Stimulated activated CD4-positive, alpha-beta T cell treated with anti-CD3 and anti-CD28 coated beads, Interleukin-2, amount 100 ng/mL, for 4 hours (primary cell): ENCODE measurements around the gene HSDL1.
A peak's percentile ranks its signal among the peaks of the same experiment; 100 is the strongest.
"Not testable (repeated sequence)": the region's sequence is repeated elsewhere in the genome, so short reads cannot be mapped to it uniquely, and the experiment has no call there.

Experiments
- DNase-seq: peaks from one replicate; pipeline ENCODE4 v3.0.0-alpha.2; 2020; ENCODE audit warnings: low read depth

The HSDL1 gene

DNA sequence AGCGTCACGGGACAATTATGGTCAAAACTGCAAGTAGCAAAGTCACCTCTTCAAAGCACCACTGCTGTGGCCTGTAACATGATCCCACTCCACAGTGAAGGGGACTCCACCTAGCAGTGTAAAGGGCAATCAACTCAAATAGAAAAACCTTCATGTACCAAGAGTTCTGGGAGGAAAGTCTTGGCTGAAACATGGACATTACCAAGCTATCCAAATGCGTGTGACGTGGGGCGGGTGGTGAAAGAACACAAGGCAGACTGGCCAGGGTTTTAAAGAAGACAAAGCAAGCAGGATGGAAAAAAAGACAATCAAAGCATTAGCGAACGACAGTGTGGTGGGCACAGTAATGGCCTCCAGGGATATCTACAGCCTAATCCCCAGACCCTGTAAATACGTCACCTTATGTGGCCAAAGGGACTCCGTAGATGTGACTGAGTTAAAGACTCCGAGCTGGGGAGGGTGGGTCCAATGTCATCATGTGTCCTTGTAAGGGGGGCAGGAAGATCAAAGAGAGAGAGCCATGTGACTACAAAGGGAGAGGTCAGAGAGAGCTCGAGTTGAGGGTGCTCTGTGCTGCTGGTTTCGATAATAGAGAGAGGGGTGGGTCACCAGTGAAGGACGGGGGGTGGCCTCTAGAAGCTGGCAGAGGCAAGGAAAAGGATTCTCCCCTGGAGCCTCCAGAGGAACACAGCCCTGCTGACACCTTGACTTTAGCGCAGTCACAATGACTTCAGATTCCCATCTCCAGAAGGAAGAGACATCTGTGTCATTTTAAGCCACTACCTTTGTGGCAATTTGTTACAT lies 6.0 kb downstream of the HSDL1 start:
- no peak for DNase-seq

- no peak for DNase-seq
These were observed 6.5 kb downstream of the HSDL1 start for GRCh38 chr16:84138500-84138823.

DNA sequence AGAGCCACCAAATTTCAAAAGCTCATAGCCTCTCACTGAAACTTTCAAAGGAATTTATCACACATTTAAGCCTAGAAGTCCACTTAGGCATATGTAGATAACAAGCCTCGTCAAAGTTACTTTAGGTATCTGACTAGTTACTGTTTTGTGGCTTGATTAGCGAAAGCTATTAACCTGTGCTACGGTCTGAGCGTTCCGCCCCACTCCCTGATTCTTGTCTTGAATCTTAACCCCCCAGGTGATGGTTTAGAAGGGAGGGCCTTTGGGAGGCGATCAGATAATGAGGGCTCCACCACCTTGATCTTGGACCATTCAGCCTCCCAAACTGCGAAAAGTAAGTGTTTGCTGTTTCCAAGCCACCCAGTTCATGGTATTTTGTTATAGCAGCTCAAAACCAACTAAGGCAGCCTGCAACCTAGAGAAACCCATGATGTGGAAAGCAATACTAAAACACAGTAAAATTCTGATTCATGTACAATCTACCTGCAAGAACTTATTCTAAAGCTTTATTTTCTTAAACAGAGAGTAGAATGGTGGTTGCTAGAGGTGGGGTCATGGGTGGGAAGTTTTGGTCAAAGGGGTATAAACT lies 7.1 kb downstream of the HSDL1 start:
- no peak for DNase-seq

DNA sequence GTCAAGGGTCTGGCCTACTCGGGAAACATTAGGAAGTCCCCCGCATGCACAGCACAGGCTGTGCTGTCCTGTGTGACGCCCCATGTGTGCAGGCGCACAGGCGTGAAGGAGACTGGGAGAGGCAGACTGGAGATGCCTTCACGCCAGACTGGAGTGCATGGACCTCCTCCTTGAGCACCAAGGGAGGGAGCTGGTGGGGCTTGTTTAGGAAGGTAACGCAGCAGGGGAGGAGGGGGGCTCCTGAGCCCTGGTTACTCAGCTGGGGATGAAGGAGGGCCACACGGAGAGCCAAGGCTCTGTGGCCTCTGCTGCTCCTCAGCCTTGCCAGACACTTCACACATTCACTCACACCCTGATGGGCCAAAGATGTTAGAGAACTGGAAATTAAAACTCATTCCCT lies 7.7 kb downstream of the HSDL1 start:
- no peak for DNase-seq

- DNase-seq: no peak
These were observed 8.4 kb downstream of the HSDL1 start for GRCh38 chr16:84136331-84137125.

DNA sequence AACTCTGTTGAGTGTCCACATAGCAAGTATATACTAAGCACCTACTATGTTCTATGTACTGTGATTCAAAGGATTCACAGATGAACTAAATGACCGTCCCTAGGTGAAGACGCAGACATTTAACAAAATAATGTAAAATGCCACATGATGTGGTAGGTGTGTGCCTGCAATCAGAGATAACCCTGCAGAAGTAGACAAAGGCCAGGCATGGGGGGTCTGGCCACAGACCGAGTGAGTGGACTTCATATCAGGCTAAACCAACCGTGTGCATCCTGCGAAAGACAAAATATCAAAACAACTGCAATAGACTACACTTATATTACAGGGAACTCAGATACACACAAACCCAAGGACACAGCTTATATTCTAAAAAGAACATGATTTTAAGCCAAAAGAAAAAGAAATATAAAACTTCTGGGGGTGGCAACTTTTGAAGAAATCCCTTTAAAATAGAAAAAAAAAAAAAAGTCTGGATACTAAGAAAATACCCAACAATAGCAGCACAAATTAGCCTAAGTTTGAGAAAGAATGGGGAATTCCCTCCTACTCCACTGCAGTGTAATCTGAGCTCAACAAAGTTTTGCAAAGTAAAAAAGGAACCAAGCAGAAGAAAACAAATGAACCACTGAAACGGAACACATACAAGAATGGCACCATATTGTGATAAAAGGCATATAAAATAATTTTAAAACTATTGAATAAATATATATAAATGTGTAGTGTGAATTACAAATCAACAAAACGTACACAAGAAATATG lies 12.3 kb downstream of the HSDL1 start:
- DNase-seq: no peak

DNA sequence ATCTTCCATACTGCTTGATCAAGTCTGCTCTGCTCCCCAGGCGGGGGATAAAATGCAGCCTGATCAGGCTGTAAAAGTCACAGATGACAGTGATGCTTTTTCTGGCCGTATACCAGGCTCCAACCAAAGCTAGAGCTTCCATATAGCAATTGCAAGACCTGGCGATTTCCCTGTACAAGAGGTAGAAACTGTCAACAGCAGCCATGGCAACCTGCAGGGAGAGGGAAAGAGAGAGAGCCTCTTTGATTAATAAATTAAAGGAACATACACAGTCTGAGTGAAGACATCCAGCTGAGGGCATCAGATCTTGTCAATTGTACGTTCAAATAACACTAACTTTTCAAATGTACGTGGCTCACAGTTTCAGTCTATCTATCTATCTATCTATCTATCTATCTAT lies 13.9 kb downstream of the HSDL1 start:
- DNase-seq: no peak

GRCh38 chr16:84124257-84125073 lies 20.5 kb downstream of the HSDL1 start:
- DNase-seq: no peak

DNA sequence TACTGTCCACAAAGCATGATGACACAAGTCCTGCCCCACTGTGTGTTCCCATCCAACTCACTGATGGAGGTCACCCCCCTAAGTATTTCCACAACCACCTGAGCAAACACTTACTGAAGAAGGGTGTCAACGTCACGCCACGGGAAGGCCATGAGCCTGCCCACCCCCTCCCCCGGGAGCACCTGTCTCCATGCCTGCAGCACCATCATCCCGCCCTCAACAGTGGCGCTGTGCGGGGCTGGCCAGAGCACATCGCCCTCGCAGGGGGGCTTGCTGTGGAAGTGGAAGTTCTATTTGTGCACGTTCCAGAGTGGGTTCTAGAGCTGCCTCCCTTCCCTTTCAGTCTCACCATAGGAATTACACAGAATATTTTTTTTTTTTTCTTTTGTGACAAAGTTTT lies 24.0 kb downstream of the HSDL1 start:
- DNase-seq: no peak

GRCh38 chr16:84120023-84120422 lies 25.0 kb downstream of the HSDL1 start:
- no peak for DNase-seq

DNA sequence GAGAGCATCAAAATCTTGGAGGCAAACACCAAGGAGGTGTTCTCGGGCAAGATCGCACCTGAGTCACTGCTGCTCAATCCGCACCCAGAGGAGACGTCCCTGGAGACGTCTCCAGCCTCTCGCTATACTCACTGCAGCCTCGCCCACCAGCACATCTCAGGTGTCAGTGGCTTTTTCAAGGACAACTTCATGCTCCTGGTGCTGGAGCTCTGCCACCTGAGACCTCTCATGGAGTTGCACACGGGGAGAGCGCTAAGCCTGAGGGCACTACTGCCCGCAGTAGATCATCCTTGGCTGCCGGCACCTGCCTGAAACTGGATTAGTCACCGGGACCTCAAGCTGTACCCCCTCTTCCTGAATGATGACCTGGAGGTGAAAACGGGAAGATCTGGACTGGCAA lies 25.6 kb downstream of the HSDL1 start:
- DNase-seq: no peak

DNA sequence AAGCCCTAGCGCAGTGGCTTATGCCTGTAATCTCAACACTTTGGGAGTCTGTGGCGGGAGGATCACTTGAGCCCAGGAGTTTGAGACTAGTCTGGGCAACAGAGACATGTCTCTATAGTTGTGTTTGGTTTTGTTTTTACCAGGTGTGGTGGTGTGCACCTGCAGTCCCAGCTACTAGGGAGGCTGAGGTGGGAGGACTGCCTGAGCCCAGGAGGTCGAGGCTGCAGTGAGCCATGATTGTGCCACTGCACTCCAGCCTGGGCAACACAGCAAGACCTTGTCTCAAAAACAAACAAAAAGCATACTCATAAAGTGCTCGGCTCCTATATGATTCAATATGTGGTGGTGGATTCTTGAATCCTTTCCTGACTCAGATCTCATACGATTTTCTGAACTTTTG lies 26.7 kb downstream of the HSDL1 start:
- DNase-seq: not testable (repeated sequence)

- peak; percentile 1 for DNase-seq
These were observed 27.5 kb downstream of the HSDL1 start for GRCh38 chr16:84117494-84117843.

GRCh38 chr16:84116720-84117493 lies 28.1 kb downstream of the HSDL1 start, which contains the start of gene MBTPS1:
TSS of gene MBTPS1 (minus strand) at chr16:84116942. CDS start at chr16:84101783, 15,159 bp downstream.
- DNase-seq: peak; percentile 97

DNA sequence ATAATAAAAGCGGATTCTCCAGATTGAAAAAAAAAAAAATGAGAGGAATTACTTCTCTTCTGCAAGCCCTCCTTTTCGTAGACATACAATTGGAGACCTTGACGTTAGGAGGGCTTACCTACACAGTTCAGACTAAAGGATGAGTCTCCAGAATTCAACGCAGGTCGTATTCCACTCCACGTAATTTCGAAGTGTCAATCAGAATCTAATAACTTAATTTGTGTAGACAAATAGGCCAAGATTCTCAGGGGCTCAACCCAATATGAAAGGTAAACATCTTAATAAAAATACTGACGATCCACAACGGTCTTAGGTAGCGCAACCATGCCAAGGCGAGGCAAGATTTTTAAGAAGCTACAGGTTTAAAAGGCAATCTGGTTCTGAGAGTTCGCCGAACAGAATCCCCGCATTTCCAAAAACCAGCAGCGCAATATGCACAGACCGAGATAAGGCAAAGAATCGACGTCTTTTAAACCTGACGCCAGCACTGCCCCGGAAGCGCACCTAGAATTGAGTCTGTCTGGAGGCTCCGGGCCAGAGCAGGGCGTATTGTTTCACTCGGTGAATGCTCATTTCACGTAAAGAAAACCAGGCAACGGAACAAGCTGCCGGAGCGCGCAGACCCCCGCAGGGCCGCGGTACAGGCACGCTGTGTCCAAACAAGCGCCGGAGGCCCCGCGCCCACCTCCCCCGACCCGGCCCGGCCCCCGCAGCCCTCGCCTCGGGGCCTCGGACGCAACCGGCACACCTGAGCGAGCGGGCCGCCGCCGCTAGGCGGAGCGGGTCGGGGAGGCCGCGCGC lies 28.9 kb downstream of the HSDL1 start:
- no peak for DNase-seq

GRCh38 chr16:84111949-84112348 lies 33.0 kb downstream of the HSDL1 start:
- DNase-seq: peak; percentile 22

- no peak for DNase-seq
These were observed 33.5 kb downstream of the HSDL1 start for GRCh38 chr16:84111525-84111924.

DNA sequence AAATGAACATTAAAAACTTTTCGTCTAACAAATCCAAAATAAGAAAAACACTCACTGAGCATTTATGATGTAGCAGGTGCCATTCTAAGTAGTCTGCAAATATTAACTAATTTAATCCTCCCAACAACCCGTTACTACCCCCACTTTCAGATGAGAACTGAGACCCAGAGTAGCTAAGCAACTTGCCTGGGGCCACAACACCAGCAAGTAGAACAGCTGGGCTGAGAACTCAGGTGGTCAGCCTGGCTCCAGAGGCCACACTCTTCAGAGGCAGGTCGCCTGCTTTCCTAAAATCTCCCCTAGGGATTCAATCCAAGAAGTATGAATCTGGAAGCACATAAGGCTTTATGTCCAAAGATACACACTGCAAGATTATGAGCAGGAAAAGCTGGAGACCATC lies 34.5 kb downstream of the HSDL1 start:
- no peak for DNase-seq

DNA sequence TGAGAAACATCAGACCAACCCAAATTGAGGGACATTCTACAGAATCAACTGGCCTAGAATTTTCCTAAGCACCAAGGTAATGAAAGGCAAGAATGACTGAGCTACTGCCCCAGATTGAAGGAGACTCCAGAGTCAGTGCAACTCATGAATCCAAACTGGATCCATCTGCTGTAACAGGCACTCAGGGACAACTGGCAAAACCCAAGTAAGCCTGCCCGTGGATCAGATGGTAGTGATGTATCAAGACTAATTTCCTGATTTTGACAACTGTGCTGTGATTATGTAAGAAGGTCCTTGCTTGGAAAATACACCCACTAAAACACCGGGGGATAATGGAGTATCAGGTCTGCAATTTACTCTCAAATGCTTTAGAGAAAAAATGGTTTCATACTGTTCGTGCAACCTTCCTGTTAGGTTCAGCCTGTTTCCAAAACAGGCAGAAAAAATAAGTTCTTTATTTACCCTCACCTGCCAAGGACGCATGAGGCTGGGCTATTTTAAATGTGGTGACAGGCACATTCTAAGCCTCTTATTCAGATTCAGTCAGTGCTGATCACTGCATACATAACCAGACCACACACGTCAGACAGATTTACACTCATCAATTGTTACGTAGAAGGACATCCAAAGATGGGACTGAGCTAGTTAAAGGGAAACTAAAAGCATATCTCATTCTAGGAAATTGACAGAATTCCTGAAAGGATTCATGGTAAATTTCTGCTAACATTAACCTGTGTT lies 35.2 kb downstream of the HSDL1 start:
- no peak for DNase-seq
